RPMI7951 (cell line): Measurements from ENCODE around the gene SLC25A21. TPM values are rescaled to one million over a fixed set of nuclear protein-coding genes. Genes with fewer than 3 reads are reported as not detected.
"Not testable (repeated sequence)": the region's sequence is repeated elsewhere in the genome, so short reads cannot be mapped to it uniquely, and the experiment has no call there.

Experiments
- DNase-seq: peaks from one replicate; pipeline ENCODE4 v3.0.0-alpha.2; 2012; ENCODE audit warnings: low read depth
- total RNA-seq: library from RNA; depleted of rRNA; stranded (reverse); fragments of >200 nt; shearing (Covaris generic); gene quantifications from 2 replicates; pipeline ENCODE4 v1.2.3, GENCODE V29; 2014

The SLC25A21 gene
- total RNA-seq, 1 experiment from 2014 or later, result 0.84 TPM

DNA sequence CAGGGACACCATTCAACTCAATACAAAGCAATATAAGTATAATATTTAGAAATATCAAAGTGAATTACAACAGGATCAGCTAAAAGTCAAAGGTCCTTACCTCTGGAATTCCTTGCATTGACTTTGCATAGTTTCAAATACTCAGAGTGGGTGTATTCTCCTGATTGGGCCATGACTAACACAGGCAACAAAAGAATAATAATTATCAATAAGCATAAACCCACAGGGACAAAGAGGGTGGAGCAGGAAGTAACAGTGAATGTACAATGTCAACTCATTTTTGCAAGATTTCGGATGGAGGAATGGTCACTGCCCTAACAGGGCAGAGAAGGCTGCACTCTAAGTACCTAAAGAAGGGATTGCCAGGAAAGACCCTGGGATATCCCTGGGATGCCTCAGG, 303.3 kb downstream of the SLC25A21 start:
- no peak for DNase-seq

DNA sequence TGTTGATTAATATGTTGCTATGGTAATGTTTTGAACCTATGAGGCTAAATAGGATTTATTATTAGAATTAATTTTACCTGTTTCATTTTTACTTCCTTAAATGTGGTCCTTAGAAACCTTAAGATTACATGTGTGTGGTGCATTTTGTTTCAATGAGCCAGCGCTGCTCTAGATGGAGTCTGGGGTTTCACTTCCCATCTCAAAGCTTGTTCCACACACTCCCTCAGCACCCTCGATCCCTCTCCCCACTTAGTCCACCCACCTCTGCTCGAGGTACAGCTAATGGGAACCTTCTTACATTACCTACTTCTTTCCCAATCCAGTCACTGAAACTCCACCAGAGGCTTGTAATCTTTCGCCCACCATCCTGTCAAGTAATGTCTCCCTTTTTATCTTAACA, 305.5 kb downstream of the SLC25A21 start:
- DNase-seq, result no peak

DNA sequence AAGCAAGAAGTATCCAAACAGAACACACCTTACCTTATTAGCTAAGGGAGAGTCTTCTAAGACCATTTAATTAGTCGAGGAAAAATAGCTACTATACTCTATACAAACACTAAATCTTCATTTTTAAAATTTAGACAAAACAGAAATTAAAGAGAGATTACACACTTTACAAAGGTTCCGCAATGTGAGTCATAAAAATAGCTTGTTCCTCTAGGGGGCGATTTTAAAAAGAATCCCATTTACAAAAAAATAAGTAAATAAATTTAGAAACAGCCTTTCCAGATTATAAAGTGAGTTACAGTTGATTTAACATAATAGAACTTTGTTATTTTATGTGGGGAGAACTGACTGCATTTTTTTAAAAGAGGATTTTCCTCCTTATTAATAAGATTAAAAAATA, 309.1 kb downstream of the SLC25A21 start:
- DNase-seq, result no peak

DNA sequence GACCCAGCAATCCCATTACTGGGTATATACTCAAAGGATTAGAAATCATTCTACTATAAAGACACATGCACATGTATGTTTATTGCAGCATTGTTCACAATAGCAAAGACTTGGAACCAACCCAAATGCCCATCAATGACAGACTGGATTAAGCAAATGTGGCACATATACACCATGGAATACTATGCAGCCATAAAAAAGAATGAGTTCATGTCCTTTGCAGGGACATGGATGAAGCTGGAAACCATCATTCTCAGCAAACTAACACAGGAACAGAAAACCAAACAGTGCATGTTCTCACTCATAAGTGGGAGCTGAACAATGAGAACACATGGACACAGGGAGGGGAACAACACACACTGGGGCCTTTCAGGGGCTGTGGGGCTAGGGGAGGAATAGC, 310.2 kb downstream of the SLC25A21 start:
- DNase-seq, result not testable (repeated sequence)

DNA sequence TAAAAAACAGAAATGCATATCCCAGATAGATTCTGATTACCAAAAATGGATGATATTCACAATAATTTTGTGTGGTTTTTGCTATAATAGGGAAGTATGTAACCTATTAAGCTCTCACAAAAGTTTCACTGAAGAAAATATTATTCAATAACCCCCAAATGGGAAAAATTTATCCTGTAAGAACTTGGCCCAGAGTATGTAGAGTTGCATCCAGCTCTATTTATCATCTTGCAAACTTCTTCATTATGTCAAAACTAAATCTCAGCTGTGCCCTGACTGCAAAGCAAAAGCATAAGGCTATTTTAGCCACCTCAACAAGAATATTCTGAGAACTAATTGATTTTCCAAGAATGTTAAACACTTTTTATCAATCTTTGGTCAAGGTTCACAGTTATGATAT, 311.6 kb downstream of the SLC25A21 start:
- DNase-seq, result no peak

DNA sequence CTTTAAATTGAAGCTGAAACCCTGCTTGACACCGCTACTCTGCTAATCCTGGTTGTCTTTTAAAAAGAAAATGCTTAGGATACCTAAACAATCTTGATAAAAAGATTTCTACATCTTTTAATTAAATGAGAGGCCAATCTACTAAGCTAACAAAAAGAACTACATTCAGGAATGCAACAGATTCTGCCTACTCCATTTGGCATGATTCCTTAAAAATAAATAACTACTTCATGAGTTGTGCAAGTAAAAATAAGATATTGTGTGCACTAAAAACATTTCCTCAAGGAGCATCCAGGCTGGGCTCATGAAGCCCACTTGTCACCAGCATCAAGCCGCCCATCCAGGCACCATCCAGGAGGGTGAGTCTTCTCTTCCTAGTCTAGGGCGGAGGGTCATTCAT, 313.3 kb downstream of the SLC25A21 start:
- no peak for DNase-seq

DNA sequence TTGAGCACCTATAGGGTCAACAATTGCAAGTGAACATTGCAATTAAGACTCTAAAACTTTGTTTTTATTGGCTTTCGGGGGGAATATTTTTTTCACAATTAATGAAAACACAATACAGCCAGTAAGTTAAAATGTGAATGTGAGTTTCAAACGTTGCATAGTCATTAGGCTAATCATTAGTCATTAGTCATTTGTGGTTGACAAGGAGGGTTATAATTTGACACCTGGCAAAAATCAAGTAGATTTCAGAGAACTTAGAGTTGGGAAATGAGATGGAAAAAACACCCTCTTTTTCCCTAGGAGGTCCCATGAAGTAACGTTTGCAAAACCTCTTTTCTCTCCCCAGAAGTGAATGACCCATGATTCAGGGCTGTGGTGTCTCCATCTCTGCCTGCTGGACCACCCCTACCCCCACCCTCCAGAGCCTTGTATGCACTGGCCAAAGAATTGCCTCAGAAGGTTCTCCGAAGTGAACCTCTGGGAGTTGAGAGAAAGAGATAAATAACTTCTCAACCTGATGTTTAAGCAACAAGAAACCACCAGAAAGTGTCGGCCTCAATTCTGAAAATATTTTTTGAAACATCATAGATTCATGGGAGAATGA, 314.5 kb downstream of the SLC25A21 start:
- no peak for DNase-seq

DNA sequence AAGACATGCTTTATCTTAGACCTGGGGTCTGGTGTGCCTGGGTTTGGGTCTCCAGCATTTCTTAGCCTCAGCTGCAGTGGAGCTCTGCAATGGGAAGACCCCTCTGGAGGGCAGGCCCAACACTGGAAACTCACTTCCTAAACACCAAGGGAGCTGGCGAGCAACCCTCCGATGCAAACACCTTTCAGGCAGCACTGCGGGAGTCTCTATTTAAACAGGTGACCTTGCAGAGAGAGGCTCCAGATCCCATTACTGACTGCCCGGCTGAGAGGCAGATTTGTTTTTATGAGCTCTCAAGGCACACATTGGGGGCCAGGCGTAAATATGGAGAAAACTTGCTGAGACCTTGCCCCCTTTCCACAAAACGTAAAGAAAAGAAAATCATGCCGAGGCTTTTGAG, 315.3 kb downstream of the SLC25A21 start:
- no peak for DNase-seq

DNA sequence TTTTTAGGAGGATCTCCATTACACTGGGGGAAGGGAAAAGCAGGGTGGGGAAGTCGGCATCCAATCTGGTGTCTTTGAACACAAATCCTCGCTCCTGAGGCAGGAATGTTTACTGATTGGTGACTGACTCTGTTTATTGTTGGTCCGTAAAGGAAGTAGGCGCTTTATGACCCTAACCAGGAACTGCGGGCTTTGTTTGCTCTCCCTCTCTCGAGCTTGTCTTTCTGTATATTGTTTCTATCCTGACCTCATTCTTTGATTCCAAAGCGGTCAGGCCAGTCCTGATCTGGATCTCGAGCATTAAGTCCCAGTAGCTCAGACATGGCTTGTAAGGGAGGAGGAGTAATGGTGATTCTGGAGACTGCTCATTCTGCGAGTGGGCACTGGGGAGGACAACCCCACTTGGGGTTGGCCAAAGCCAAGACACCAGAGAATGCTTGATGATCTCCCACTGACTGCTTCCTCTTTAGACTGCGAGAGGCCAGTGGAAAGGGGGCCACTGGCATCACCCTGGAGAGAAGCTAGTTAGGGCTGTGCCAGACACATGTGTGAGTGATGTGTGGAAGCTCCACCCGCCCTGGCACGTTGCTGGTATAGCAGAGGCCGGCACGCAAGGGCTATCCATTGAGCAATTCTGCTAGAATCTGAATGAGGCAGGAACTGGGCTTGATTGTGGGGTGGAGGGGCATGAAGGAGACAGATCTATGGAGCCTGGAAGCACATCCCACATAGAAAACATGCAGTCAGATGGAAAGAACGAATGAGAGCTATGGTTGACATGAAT, 316.1 kb downstream of the SLC25A21 start:
- DNase-seq, result no peak

DNA sequence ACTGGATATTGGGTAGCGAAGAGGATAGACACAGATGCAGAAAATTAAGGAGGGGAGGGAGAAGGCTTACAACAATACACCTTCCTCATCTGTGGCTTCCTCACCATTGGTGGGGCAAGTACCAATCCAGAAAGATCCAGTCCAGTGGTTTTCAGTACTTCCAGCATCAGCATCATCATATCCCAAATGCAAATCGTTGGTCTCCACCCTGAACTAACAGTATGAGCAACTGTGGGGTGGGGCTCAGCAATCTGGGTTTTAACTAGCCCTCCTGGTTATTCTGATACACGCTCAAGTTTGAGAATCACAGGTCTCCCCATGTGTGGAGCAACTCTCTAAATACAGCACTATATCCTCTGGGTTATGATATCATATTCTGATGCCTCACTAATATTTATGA, 317.0 kb downstream of the SLC25A21 start:
- DNase-seq, result no peak

DNA sequence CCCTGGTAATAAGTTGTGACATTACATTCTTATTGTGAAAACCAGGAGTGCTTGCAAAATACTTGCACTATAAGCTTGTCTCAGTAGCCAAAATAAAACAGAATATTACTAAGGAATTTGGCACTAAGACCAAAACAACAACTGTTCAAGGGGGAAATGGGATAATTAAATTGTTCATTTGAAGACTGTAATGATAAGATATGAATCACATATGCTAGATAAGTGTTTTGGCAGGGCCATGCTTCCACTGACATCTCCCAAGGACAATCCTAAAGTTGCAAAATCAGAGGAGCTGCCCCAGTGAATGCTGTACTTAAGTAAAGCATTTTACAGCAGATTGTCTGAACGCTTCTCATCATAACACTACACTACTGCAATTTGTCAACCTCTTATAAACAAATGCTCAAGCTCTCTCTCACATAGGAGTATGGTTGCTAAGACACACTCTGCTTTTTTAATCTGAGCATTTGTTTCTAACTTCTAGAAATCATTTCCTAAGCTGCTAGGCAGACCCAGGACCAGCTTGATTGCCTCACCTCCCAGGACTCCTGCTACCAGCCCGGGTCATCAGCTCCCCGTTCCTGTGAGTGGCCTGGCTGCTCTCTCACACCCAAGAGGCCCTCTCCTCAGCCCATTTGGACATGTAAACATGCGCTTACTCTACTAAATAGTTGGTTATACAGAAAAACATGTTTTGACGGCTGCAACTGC, 319.3 kb downstream of the SLC25A21 start:
- DNase-seq, result no peak

DNA sequence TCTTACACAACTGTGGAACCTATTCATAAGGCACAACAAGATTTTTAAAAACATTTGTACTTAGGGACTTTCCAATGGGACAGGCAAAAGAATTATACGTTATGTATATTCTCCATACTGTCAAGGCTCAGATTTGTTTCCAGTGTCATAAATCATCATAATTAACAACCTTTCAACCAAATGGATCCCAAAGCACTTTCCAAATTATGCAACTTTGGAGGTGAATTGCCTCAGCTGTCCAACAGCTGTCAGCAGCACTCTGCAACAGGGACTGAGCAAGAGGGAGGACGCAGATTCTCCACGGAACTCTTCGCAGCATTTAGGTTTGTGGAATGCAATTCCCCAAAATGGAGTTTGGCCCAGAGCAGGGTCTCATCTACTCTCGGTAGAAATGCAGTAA, 324.2 kb downstream of the SLC25A21 start:
- no peak for DNase-seq

DNA sequence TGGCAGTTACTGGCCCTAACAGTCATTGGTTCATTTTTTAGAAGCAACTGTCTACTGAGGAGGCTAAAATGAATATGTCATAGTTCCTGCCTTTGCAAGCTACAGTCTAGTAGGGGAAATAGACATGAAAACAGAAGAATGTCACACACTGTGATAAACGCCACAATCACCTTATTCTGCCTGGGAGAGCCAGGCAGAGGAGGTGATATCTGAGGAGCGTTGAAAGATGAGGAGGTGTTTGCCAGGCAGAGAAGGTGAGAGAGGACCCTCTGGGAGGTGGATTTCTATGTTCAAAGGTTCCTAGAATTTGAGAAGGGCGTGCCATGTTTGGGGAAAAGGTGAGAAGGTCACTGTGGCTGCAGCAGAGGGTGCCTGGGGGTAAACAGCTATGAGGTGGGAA, 325.0 kb downstream of the SLC25A21 start:
- no peak for DNase-seq

DNA sequence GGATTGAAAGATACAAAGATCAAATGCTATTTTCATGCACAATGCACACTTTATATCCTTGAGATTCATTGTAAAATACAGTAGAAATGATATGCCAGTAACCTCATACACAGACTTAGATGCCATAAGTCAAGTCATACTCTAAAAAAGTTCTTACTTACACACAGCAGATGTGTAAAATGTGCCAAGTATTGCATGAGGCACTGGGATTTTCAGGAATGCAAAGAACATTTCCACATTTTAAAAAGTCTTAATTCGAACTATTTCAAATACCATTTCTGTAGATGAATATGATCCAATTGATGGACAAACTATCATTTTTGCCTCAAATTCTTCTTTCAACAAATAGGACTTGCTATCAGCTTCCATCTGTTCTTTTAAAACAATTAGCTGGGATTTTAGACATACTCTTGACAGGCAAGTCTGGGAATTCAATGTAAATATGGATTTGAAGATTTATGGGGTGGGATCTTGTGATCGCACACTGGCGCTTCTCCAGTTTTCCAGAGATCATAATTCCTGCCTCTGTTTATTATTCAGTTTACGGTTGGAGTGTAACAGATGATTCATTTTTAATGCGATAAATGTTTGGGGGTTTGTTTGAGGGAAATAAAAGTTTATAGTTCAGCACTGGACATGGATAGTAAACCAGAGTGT, 326.9 kb downstream of the SLC25A21 start:
- no peak for DNase-seq

DNA sequence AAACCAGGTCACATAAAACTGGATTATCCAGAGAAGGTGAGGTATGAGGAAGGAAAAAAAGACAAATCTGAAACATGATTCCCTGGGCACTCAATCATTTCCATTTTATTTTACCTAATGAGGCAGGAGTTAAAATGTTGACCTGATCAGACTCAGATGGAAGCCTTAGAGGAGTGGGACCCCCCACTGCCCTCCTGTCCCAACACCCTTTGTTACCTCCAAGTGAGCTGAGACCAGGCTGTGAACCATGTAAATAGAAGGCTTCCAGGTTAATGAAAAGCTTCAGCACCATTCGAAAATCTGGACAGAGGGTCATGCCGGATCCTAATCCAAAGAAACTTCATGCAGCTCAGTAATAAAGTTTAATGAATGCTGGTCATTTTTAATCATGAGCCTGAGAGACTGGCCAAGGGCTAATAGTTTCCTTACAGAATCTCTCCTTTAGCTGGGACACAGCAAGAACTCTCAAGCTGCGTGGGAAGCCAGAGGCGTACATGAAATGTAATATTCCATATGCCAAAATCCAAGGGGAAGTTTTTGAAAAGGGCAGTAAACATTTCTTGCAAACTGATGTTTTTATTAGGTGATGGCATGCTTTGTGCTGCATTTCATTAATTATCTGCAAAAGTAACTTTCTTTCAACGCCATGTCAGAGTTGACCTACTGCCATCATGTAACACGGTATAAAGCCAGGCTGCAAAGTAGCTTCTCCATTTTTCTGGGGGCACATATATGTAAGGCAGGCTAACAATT, 327.8 kb downstream of the SLC25A21 start:
- no peak for DNase-seq

DNA sequence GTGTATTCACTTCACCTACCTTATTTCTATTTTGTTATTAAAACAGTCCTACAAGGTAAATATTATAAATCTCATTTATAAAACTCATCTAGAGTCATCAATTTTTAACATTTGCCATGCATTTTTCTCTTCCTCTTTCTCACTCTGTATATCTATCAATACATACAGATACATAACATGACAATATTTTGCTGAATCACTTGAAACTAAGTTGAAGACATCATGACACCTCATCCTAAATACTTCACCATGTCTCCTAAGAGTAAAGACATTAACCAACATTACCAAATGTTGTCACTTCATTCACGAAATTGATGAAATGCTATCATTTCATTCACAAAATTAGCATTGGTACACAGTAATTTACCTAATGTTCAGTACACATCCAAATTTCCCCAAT, 329.0 kb downstream of the SLC25A21 start:
- no peak for DNase-seq

DNA sequence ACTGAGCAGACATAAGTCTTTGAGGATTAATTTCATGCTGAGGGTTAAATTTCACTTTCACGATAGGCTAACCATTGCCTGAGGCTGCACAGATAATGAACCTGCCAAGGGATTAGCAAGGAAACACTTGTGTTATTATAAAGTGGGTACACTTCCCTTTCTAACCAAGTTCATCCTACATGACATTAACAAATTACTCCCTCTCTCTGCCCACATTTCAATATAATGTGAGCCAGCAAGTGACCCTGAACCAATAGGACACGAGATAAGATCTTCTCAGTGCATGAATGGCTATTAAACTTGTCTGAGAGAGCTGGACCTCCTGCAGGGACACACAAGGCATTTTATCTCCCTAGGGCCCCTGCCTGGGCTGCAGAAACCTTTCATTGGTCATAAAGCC, 337.3 kb downstream of the SLC25A21 start:
- DNase-seq, result no peak

DNA sequence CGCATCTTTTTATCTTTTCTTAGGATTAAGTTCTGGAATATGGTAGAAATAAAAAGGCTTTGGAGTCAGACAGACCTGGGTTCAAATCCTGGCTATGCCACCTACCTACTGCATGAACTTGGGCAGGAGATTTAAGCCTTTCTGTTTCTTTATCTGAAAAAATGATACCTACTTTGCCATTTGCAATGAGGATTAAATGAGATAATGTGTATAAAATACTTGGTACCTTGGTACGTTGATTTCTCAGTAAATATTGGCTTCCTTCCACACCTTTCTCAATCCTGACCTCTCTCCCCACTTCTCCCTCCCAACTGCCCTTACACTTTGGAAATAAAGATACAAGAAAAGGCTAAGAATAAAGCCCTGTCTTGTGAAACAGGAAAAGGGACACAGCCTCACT, 338.1 kb downstream of the SLC25A21 start:
- DNase-seq, result no peak

DNA sequence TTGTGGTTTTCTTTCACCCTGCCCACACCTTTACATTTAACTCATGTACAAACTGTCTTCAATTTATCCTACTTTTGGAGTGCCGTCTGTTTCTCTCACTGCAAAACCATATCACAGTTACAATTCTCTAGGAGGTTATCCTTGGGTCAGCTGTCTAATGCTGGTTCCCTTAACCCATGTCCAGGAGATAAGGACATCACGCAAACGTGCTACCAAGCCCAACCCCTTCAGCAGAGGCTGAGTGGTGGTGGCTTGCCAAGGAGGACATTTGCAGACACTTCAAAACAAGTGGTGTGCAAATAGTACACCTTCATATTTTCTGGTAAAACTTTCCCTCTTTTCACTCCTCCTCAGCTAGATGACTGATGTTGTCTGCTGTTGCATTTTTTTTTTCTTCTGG, 342.9 kb downstream of the SLC25A21 start:
- DNase-seq, result no peak

DNA sequence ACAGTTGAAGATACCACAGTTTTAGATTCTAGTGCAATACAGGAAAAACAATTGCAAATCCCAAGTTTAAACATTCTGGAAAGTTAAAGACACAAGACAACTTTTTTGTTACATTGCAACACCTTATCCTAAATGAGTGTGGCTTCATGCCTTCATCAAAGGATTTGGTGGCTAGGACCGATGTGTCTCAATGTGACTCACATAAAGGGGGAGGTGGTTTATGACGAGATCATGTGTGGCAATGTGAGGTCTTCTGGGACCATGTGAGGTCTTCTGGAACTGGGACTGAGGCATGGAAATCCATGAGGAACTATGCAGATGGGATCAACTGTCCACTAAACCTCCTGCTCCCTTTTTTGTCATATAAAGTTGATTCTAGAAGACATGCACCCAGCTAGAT, 344.5 kb downstream of the SLC25A21 start:
- DNase-seq, result no peak

DNA sequence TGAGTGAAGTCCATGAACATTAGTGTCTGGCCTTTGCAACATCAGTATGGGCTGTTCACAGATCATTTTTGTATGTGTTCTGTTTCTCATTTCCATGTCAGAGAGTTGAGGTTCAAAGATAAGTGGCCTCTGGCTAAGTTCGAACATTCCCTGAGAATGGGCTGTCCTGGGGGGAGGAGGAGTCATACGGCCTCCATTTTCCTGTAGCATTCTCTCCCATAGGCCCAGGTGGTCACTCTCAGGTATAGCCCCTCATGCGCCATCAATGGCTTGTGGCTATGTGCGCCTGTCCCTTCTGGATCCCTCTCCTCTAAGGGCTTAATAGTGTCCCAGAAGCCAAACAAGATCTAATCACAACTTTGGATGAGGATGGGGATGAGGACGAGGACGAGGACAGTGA, 345.8 kb downstream of the SLC25A21 start:
- no peak for DNase-seq

DNA sequence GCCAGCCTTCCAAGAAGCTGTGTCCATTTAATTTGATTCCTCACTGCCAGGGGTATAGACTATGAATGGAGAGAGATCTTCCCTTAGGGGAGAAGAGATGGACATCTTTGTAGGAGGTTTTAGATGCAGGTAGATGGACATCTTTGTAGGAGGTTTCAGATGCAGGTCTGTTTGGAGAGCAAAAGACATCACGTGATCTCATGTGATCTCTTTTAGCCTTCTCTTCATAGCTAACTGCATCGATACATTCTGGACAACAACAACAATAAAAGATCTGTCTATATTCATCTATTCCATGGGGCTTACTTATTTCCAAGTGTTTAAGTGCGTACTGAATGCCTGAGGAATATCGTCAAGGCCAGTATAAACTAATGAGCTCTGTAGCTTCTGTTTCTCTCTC, 347.6 kb downstream of the SLC25A21 start:
- DNase-seq, result no peak
